ENCODE results near the gene BIRC7.
"Not testable (repeated sequence)": the region's sequence is repeated elsewhere in the genome, so short reads cannot be mapped to it uniquely, and the experiment has no call there.

Gene BIRC7

GRCh38 chr20:63210011-63210605, 25.6 kb upstream of the BIRC7 start:
- no peak for DNase-seq

GRCh38 chr20:63212393-63212730, 23.3 kb upstream of the BIRC7 start:
- no peak for DNase-seq

GRCh38 chr20:63212792-63213191, 22.9 kb upstream of the BIRC7 start:
- no peak for DNase-seq

GRCh38 chr20:63214514-63214913, 21.2 kb upstream of the BIRC7 start:
- no peak for DNase-seq

GRCh38 chr20:63215101-63216040, 20.3 kb upstream of the BIRC7 start:
- no peak for DNase-seq

- DNase-seq = peak; percentile 98
These were observed 19.5 kb upstream of the BIRC7 start, which contains the start of gene YTHDF1 for GRCh38 chr20:63216041-63216848. Gene YTHDF1 (minus strand): TSS chr20:63216131. CDS start chr20:63215892, 239 bp downstream.

GRCh38 chr20:63216849-63217471, 18.7 kb upstream of the BIRC7 start:
- DNase-seq = no peak

GRCh38 chr20:63217706-63218105, 18.0 kb upstream of the BIRC7 start:
- no peak for DNase-seq

GRCh38 chr20:63218701-63219446, 16.8 kb upstream of the BIRC7 start:
- no peak for DNase-seq

GRCh38 chr20:63219447-63219821, 16.3 kb upstream of the BIRC7 start:
- DNase-seq = no peak

GRCh38 chr20:63219866-63220521, 15.7 kb upstream of the BIRC7 start:
- no peak for DNase-seq

GRCh38 chr20:63220696-63221399, 14.9 kb upstream of the BIRC7 start:
- DNase-seq = no peak

- not testable (repeated sequence) for DNase-seq
These were observed 14.2 kb upstream of the BIRC7 start for GRCh38 chr20:63221400-63222053.

- no peak for DNase-seq
These were observed 13.2 kb upstream of the BIRC7 start for GRCh38 chr20:63222541-63222940.

GRCh38 chr20:63223121-63223825, 12.4 kb upstream of the BIRC7 start:
- peak; percentile 28 for DNase-seq

- no peak for DNase-seq
These were observed 11.9 kb upstream of the BIRC7 start for GRCh38 chr20:63223826-63224207.

- no peak for DNase-seq
These were observed 11.2 kb upstream of the BIRC7 start for GRCh38 chr20:63224412-63225081.

GRCh38 chr20:63225082-63225454, 10.6 kb upstream of the BIRC7 start:
- no peak for DNase-seq
